Caco-2 (cell line): ENCODE results near the gene NRN1L. TPM values are rescaled to one million over a fixed set of nuclear protein-coding genes. Genes with fewer than 3 reads are reported as not detected.

ENCODE experiments used
- BruUV-seq: library from RNA; stranded (reverse); fragments of 400-500 nt; replicated peaks from 2 replicates; lab custom pipeline; 2021; lab: Mats Ljungman, UMichigan
- CTCF ChIA-PET: fragments of 300-600 bp; sonication (Branson Sonifier 250); formaldehyde crosslinking; loops from one replicate; lab custom pipeline; 2022; ENCODE audit warnings: antibody characterized with exemption; lab: Charles Lee
- POLR2A ChIA-PET: fragments of 300-600 bp; sonication (Branson Sonifier 250); formaldehyde crosslinking; loops from one replicate; lab custom pipeline; 2022; ENCODE audit warnings: antibody characterized with exemption; lab: Charles Lee
- DNase-seq, 2 experiments: peaks; one replicate each; pipeline versions ENCODE4 v3.0.0 to v3.0.0-alpha.2; 2020 to 2022
- H3K27me3 ChIP-seq: replicated peaks from 2 replicates; pipeline ENCODE4 v1.6.0; 2011; ENCODE audit warnings: low read length; ENCODE audit not compliant: control insufficient read depth, insufficient read depth
- H3K36me3 ChIP-seq: 2 replicates; pipeline ENCODE4 v1.5.1; 2011; ENCODE audit warnings: low read length; ENCODE audit not compliant: control insufficient read depth, insufficient read depth
- H3K4me1 ChIP-seq: fragments of 250-450 bp; sonication (Bioruptor Pico); 2 replicates; pipeline ENCODE4 v1.5.1; 2020; ENCODE audit warnings: mild to moderate bottlenecking
- H3K4me3 ChIP-seq: 2 replicates; pipeline ENCODE4 v1.5.1; 2011; ENCODE audit warnings: low read depth, mild to moderate bottlenecking, control low read depth, low read length
- H3K9me3 ChIP-seq: fragments of 250-450 bp; sonication (Bioruptor Pico); 2 replicates; pipeline ENCODE4 v1.5.1; 2020; ENCODE audit warnings: mild to moderate bottlenecking, moderate library complexity
- H3K27ac Mint-ChIP-seq: one replicate; pipeline ENCODE4 v1.8.0; 2022; ENCODE audit warnings: mixed read lengths; ENCODE audit not compliant: unreplicated experiment
- H3K27me3 Mint-ChIP-seq: one replicate; pipeline ENCODE4 v1.8.0; 2022; ENCODE audit warnings: mixed read lengths; ENCODE audit not compliant: insufficient read depth, unreplicated experiment
- H3K36me3 Mint-ChIP-seq: one replicate; pipeline ENCODE4 v1.8.0; 2022; ENCODE audit warnings: mild to moderate bottlenecking, mixed read lengths; ENCODE audit not compliant: insufficient read depth, unreplicated experiment
- H3K4me1 Mint-ChIP-seq: one replicate; pipeline ENCODE4 v1.8.0; 2022; ENCODE audit warnings: low read depth, mixed read lengths; ENCODE audit not compliant: unreplicated experiment
- H3K4me3 Mint-ChIP-seq: one replicate; pipeline ENCODE4 v1.8.0; 2022; ENCODE audit warnings: mild to moderate bottlenecking, moderate library complexity, mixed read lengths; ENCODE audit not compliant: unreplicated experiment
- H3K9me3 Mint-ChIP-seq: one replicate; pipeline ENCODE4 v1.8.0; 2022; ENCODE audit warnings: mixed read lengths; ENCODE audit not compliant: unreplicated experiment
- CTCF ChIP-seq, 2 experiments: fragments of 200-600 bp in 1 of 2; IDR thresholded peaks; 1 replicate in 1 of 2; 2 replicates in 1 of 2; pipeline versions ENCODE4 v1.5.1 to v1.8.0; 2011 to 2022; ENCODE audit warnings: antibody characterized with exemption in 1 of 2, control low read depth in 1 of 2, inconsistent platforms in 1 of 2, low read depth in 1 of 2, low read length in 1 of 2, mild to moderate bottlenecking in 1 of 2, moderate library complexity in 1 of 2; ENCODE audit not compliant: insufficient read depth in 1 of 2, severe bottlenecking in 1 of 2, unreplicated experiment in 1 of 2
- intact Hi-C: fragments of 100-400 bp; cut with micrococcal nuclease; formaldehyde crosslinking; loops from one replicate; pipeline ENCODE4 v1.10.0; 2022; ENCODE audit not compliant: unreplicated experiment
- total RNA-seq: library from RNA; stranded (reverse); gene quantifications from 2 replicates; pipeline ENCODE4 v1.2.3, GENCODE V29; 2022

NRN1L gene
- total RNA-seq, 1 experiment from 2014 or later, result 0.93 TPM

GRCh38 chr16:67847064-67847861 is 37.4 kb upstream of the NRN1L start, which contains the start of gene CENPT:
CENPT (minus strand) TSS chr16:67847693; CDS start chr16:67833859, 13,834 bp downstream.
- Mint-ChIP-seq H3K27me3 (no peaks in the 10 kb centered on the region), H3K27ac (peak within 1 kb of the TSS; percentile 93), H3K4me1 (peaks cover 17% of the 10 kb centered on the region), H3K9me3 (no peaks in the 10 kb centered on the region), H3K4me3 (peak within 1 kb of the TSS; percentile 75), H3K36me3 (peaks cover 53% of the 10 kb centered on the region)
- no peak for TF ChIP-seq CTCF (IDR thresholded peaks at IDR 0.05; ENCODE audit: insufficient read depth in 1 of 2, low read depth in 1 of 2, low read length in 1 of 2, severe bottlenecking in 1 of 2, unreplicated experiment in 1 of 2)
- no peaks in the 10 kb centered on the region for H3K9me3 ChIP-seq
- peaks cover 32% of the 10 kb centered on the region for H3K4me1 ChIP-seq
- intact Hi-C loops, result loop anchor here (2.0 kb wide), 3 partner anchors 18 to 40 kb away; partner anchors contain the start of genes EDC4, RANBP10 and TSNAXIP1
- BruUV-seq, result TSS peak; percentile 16
- ChIA-PET POLR2A (interaction anchor here (0.6 to 1.9 kb wide), 3 partner anchors 13 to 41 kb away, joined by 3 to 9 read pairs (median 3); partner anchors contain the start of genes RANBP10 and TSNAXIP1), CTCF (interaction anchor here (0.5 to 3.2 kb wide), 4 partner anchors 14 to 285 kb away, joined by 3 to 18 read pairs (median 8); partner anchors contain the start of gene CTCF)
- peak; percentile 66 to 71 for DNase-seq
- H3K36me3 ChIP-seq, result no peaks in the 10 kb centered on the region; the same call in none of the 2 replicates
- H3K4me3 ChIP-seq, result peak within 1 kb of the TSS; percentile 98
- no peaks in the 10 kb centered on the region for H3K27me3 ChIP-seq

DNA sequence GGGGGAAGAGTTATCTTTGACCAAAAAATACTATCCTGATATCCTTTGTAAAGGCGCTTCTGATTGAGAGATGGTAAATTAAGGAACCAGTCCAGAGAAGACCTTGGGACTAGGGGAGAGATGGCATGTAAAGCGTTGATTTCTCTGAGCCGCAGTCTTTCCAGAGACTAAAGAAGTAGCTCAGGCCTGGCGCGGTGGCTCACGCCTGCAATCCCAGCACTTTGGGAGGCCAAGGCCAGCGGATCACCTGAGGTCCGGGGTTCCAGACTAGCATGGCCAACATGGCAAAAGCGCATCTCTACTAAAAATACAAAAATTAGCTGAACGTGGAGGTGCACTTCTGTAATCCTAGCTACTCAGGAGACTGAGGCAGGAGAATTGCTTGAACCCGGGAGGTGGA is 36.6 kb upstream of the NRN1L start:
- no peak for DNase-seq
- Mint-ChIP-seq H3K9me3 (no peaks in the 10 kb centered on the region), H3K36me3 (peaks cover 46% of the 10 kb centered on the region), H3K27me3 (no peaks in the 10 kb centered on the region), H3K4me3 (peak overlapping the region; percentile 75), H3K4me1 (peaks cover 17% of the 10 kb centered on the region), H3K27ac (peak overlapping the region; percentile 93)
- intact Hi-C loops, result no loop called here
- BruUV-seq, result no TSS peak
- Histone ChIP-seq H3K27me3 (no peaks in the 10 kb centered on the region), H3K36me3 (no peaks in the 10 kb centered on the region; the same call in none of the 2 replicates), H3K9me3 (no peaks in the 10 kb centered on the region), H3K4me1 (peaks cover 30% of the 10 kb centered on the region), H3K4me3 (peak overlapping the region; percentile 98)
- POLR2A ChIA-PET, result no interaction called here
- no peak for TF ChIP-seq CTCF (IDR thresholded peaks at IDR 0.05; ENCODE audit: insufficient read depth in 1 of 2, low read depth in 1 of 2, low read length in 1 of 2, severe bottlenecking in 1 of 2, unreplicated experiment in 1 of 2)
- CTCF ChIA-PET, result interaction anchor here (0.9 to 3.2 kb wide), 2 partner anchors 17 to 32 kb away, joined by 3 to 18 read pairs; no protein-coding TSS in a partner anchor

DNA sequence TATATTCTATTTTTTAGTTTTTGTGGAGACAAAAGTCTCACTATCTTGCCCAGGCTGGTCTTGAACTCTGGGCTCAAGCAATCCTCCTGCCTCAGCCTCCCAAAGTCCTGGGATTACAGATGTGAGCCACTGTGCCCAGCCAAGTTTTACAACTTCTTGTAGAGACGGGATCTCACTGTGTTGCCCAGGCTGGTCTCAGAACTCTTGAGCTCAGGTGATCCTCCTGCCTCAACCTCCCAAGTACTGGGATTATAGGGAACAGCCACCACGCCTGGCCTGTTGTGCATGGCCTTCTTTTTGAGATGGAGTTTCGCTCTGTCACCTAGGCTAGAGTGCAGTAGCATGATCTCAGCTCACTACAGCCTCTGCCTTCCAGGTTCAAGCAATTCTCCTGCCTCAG is 31.0 kb upstream of the NRN1L start:
- intact Hi-C loops, result no loop called here
- Mint-ChIP-seq H3K27ac (peak overlapping the region; percentile 28), H3K36me3 (peaks cover 57% of the 10 kb centered on the region), H3K4me1 (peaks cover 34% of the 10 kb centered on the region), H3K9me3 (no peaks in the 10 kb centered on the region), H3K27me3 (no peaks in the 10 kb centered on the region), H3K4me3 (no peak overlapping the region)
- no peak overlapping the region for H3K4me3 ChIP-seq
- H3K27me3 ChIP-seq, result no peaks in the 10 kb centered on the region
- CTCF ChIA-PET, result no interaction called here
- POLR2A ChIA-PET, result no interaction called here
- H3K36me3 ChIP-seq, result no peaks in the 10 kb centered on the region; the same call in none of the 2 replicates
- no peaks in the 10 kb centered on the region for H3K9me3 ChIP-seq
- no TSS peak for BruUV-seq
- no peak for DNase-seq
- no peak for TF ChIP-seq CTCF (IDR thresholded peaks at IDR 0.05; ENCODE audit: insufficient read depth in 1 of 2, low read depth in 1 of 2, low read length in 1 of 2, severe bottlenecking in 1 of 2, unreplicated experiment in 1 of 2)
- H3K4me1 ChIP-seq, result peaks cover 21% of the 10 kb centered on the region
